Spleen (tissue), 11 donors: ENCODE data around the gene MEGF8. TPM values are rescaled to one million over a fixed set of nuclear protein-coding genes. Genes with fewer than 3 reads are reported as not detected.

Source experiments
- DNase-seq: peaks from one replicate; pipeline ENCODE4 v3.0.0-alpha.2; 2020
- H3K27ac ChIP-seq, 8 donors: fragments of 200-600 bp; sonication (generic) in 7 of 8; 1 replicate in 4 of 8; 2 replicates in 4 of 8; pipeline versions ENCODE4 v1.5.0 to v1.8.0; 2016 to 2021; ENCODE audit warnings: inconsistent platforms in 4 of 8, mild to moderate bottlenecking in 4 of 8, moderate library complexity in 1 of 8
- H3K27me3 ChIP-seq, 7 donors: fragments of 200-600 bp; sonication (generic) in 6 of 7; replicated peaks in 1 of 7; 1 replicate in 4 of 7; 2 replicates in 3 of 7; pipeline versions ENCODE4 v1.5.0 to v1.8.0; 2016 to 2021; ENCODE audit warnings: inconsistent platforms in 3 of 7, mild to moderate bottlenecking in 1 of 7
- H3K36me3 ChIP-seq, 6 donors: fragments of 200-600 bp; sonication (generic) in 5 of 6; 1 replicate in 4 of 6; 2 replicates in 2 of 6; pipeline versions ENCODE4 v1.5.0 to v1.8.0; 2016 to 2021; ENCODE audit warnings: inconsistent platforms in 2 of 6
- H3K4me1 ChIP-seq, 6 donors: fragments of 200-600 bp; sonication (generic) in 5 of 6; 1 replicate in 3 of 6; 2 replicates in 3 of 6; pipeline versions ENCODE4 v1.5.0 to v1.8.0; 2016 to 2021; ENCODE audit warnings: inconsistent platforms in 3 of 6
- H3K4me3 ChIP-seq, 8 donors: fragments of 200-600 bp; sonication (generic) in 7 of 8; 1 replicate in 4 of 8; 2 replicates in 4 of 8; pipeline versions ENCODE4 v1.5.0 to v1.8.0; 2016 to 2021; ENCODE audit warnings: inconsistent platforms in 4 of 8, mild to moderate bottlenecking in 4 of 8, moderate library complexity in 2 of 8
- H3K9me3 ChIP-seq, 8 donors: fragments of 200-600 bp; sonication (generic) in 7 of 8; 1 replicate in 4 of 8; 2 replicates in 4 of 8; pipeline versions ENCODE4 v1.5.0 to v1.8.0; 2016 to 2021; ENCODE audit warnings: inconsistent platforms in 4 of 8
- CTCF ChIP-seq, 11 experiments: fragments of 200-600 bp in 7 of 11; fragments of 450-650 bp in 4 of 11; sonication (generic) in 4 of 11; IDR thresholded peaks in 8 of 11; conservative IDR thresholded peaks in 3 of 11; 1 replicate in 7 of 11; 2 replicates in 4 of 11; pipeline versions ENCODE4 v1.4.0 to v1.8.0; 2016 to 2021; ENCODE audit warnings: antibody characterized with exemption in 11 of 11, inconsistent platforms in 4 of 11, mild to moderate bottlenecking in 1 of 11
- POLR2A ChIP-seq, 3 donors: fragments of 450-650 bp; IDR thresholded peaks; one replicate each; pipeline ENCODE4 v1.5.1; 2017; ENCODE audit warnings: antibody characterized with exemption in 3 of 3, mild to moderate bottlenecking in 1 of 3
- POLR2AphosphoS5 ChIP-seq, 3 donors: sonication (generic); formaldehyde crosslinking; IDR thresholded peaks; one replicate each; pipeline ENCODE4 v1.5.1; 2017; ENCODE audit warnings: antibody characterized with exemption in 3 of 3
- whole genome bisulfite sequencing, 5 donors: extraction: QIAGEN DNeasy Blood & Tissue Kit in 3 of 5; methylation state at CpG; one replicate each; pipeline versions ENCODE4 v1.1.5 to v1.1.7; 2013 to 2018; 5-methylcytosine and 5-hydroxymethylcytosine counted together
- intact Hi-C: fragments of 100-400 bp; cut with DNase I; formaldehyde crosslinking; loops from one replicate; pipeline ENCODE4 v1.15.0; 2023; ENCODE audit warnings: low total_unique reads
- polyA plus RNA-seq, 3 donors: library from polyadenylated mRNA; stranded (reverse); fragments of 200-250 nt; gene quantifications; one replicate each; pipeline ENCODE4 v1.2.1, GENCODE V29; 2013
- total RNA-seq, 7 donors: library from RNA; depleted of rRNA in 3 of 7; stranded (reverse); fragments of >200 nt in 3 of 7; fragmentation: NEBNext Ultra II Directional in 4 of 7; extraction: Animal tissue kit (Norgen Biotek cat#: 25700) in 4 of 7; gene quantifications; one replicate each; pipeline versions ENCODE4 v1.1.0 to v1.2.1, GENCODE V29; 2016 to 2021
- donor health status: healthy with polysubstance abuse.
- donor health status: DM: no; HTN: no; CAD: no; lungs with moderate emphysema.
- donor health status: DM: no; HTN: no; CAD: no.
- donor health status: Bipolar disorder and iron deficiency.
- donor health status: healthy.
- donor health status: DM: no; HTN: no; CAD: no.
- donor health status: DM: yes; HTN: yes; CAD: no.

Gene MEGF8
- total and polyA plus RNA-seq, 10 donors = 2.3 to 26.2 (median 18.7) TPM

GRCh38 chr19:42284066-42284501 is 41.4 kb upstream of the MEGF8 start:
- 0 to 2% (median 0%) methylated on average over 5 to 75 of the region's 76 CpGs for WGBS, 5 donors
- peak; percentile 97 for DNase-seq
- Histone ChIP-seq H3K27me3 (no peaks in the 10 kb centered on the region), H3K9me3 (no peaks in the 10 kb centered on the region), H3K36me3 (peaks cover 0 to 27% (median 24%) of the 10 kb centered on the region in 6 donors), H3K4me1 (peaks cover 41 to 91% (median 69%) of the 10 kb centered on the region in 6 donors), H3K27ac (peak overlapping the region; percentile 77 to 99 (median 96)), H3K4me3 (peak overlapping the region in 6 of 8 donors; percentile 26 to 91 (median 50))
- TF ChIP-seq POLR2AphosphoS5 (IDR thresholded peaks at IDR 0.05) (no peak), POLR2A (IDR thresholded peaks at IDR 0.05) (no peak)
- intact Hi-C loops = no loop called here

GRCh38 chr19:42284591-42285341 is 40.7 kb upstream of the MEGF8 start:
- WGBS, 5 donors = 1 to 3% (median 2%) methylated on average over 33 to 41 of the region's 41 CpGs

GRCh38 chr19:42285541-42285941 is 39.9 kb upstream of the MEGF8 start:
- DNase-seq = peak; percentile 85
- Histone ChIP-seq H3K4me3 (peak overlapping the region in 5 of 8 donors; percentile 0 to 91 (median 57)), H3K27ac (peak overlapping the region; percentile 41 to 97 (median 82)), H3K4me1 (peaks cover 37 to 84% (median 56%) of the 10 kb centered on the region in 6 donors), H3K27me3 (no peaks in the 10 kb centered on the region), H3K36me3 (peaks cover 0 to 42% (median 39%) of the 10 kb centered on the region in 6 donors), H3K9me3 (no peaks in the 10 kb centered on the region)
- no peak for TF ChIP-seq POLR2A (IDR thresholded peaks at IDR 0.05)
- WGBS, 5 donors = 20 to 33% (median 23%) methylated on average over 5 of the region's 5 CpGs
- intact Hi-C loops = loop anchor here (5.0 kb wide), 1 partner anchor 153 kb away; the partner anchor contains the start of gene POU2F2

More at GRCh38 chr19:42284591-42285341, 40.7 kb upstream of the MEGF8 start:
- intact Hi-C loops = loop anchor here (5.0 kb wide), 1 partner anchor 152 kb away; the partner anchor contains the start of gene POU2F2
- Histone ChIP-seq H3K27ac (peak overlapping the region; percentile 64 to 97 (median 82)), H3K27me3 (no peaks in the 10 kb centered on the region), H3K4me3 (peak overlapping the region; percentile 45 to 91 (median 52)), H3K9me3 (no peaks in the 10 kb centered on the region), H3K4me1 (peaks cover 37 to 88% (median 62%) of the 10 kb centered on the region in 6 donors), H3K36me3 (peaks cover 0 to 34% (median 31%) of the 10 kb centered on the region in 6 donors)
- DNase-seq = peak; percentile 92
- TF ChIP-seq CTCF (IDR thresholded peaks at IDR 0.05 in 8 of 11, conservative IDR thresholded peaks at IDR 0.05 in 3 of 11) (no peak), POLR2A (IDR thresholded peaks at IDR 0.05) (no peak), POLR2AphosphoS5 (IDR thresholded peaks at IDR 0.05) (no peak)

GRCh38 chr19:42285988-42286348 is 39.5 kb upstream of the MEGF8 start:
- peaks cover 35 to 84% (median 52%) of the 10 kb centered on the region in 6 donors for H3K4me1 ChIP-seq
- peaks cover 0 to 46% (median 43%) of the 10 kb centered on the region in 6 donors for H3K36me3 ChIP-seq
- DNase-seq = peak; percentile 78
- intact Hi-C loops = loop anchor here (5.0 kb wide), 1 partner anchor 154 kb away; the partner anchor contains the start of gene POU2F2
- no peaks in the 10 kb centered on the region for H3K9me3 ChIP-seq
- H3K27me3 ChIP-seq = no peaks in the 10 kb centered on the region
- WGBS, 5 donors = 16 to 36% (median 20%) methylated on average over 6 of the region's 6 CpGs
- TF ChIP-seq CTCF (IDR thresholded peaks at IDR 0.05 in 8 of 11, conservative IDR thresholded peaks at IDR 0.05 in 3 of 11) (no peak), POLR2A (IDR thresholded peaks at IDR 0.05) (no peak), POLR2AphosphoS5 (IDR thresholded peaks at IDR 0.05) (no peak)
- peak overlapping the region in 7 of 8 donors; percentile 41 to 97 (median 83) for H3K27ac ChIP-seq
- H3K4me3 ChIP-seq = peak overlapping the region in 4 of 8 donors; percentile 0 to 91 (median 62)
